ENCODE data around the gene ZNF155. TPM values are rescaled to one million over a fixed set of nuclear protein-coding genes. Genes with fewer than 3 reads are reported as not detected.

The ZNF155 gene
- total and polyA plus RNA-seq, 12 donors = 1.5 to 9.1 (median 6.9) TPM

DNA sequence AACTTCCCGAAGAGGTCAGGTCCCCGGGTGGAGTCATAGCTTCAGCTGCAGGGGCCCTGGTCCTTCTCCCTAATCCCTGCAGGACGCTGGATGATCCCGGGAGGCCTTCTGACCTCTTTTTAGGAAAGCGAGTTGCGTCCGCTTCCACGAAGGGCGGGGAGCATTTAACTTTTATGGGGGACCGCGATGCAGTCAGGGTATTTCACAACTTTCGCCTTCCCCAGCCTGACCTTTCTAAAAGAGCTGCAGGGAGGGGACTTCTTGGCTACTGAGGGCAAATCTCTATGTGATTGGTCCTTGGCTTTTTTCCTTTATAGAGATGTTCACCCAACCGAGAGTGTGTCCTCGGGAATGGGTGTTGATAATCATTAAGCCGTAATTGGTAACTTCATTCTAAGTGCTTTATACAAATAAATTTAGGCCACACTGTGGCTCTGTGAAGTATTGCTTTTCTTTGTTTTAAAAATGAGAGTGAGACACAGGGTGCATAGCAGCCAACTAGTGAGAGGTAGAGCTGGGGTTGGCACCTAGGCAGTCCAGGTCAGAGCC is 19.5 kb downstream of the ZNF155 start:
- DNase-seq = peak in 1 of 2 donors; percentile 15
- TF ChIP-seq, protein P1, sequence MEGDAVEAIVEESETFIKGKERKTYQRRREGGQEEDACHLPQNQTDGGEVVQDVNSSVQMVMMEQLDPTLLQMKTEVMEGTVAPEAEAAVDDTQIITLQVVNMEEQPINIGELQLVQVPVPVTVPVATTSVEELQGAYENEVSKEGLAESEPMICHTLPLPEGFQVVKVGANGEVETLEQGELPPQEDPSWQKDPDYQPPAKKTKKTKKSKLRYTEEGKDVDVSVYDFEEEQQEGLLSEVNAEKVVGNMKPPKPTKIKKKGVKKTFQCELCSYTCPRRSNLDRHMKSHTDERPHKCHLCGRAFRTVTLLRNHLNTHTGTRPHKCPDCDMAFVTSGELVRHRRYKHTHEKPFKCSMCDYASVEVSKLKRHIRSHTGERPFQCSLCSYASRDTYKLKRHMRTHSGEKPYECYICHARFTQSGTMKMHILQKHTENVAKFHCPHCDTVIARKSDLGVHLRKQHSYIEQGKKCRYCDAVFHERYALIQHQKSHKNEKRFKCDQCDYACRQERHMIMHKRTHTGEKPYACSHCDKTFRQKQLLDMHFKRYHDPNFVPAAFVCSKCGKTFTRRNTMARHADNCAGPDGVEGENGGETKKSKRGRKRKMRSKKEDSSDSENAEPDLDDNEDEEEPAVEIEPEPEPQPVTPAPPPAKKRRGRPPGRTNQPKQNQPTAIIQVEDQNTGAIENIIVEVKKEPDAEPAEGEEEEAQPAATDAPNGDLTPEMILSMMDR (IDR thresholded peaks at IDR 0.05) = no peak

DNA sequence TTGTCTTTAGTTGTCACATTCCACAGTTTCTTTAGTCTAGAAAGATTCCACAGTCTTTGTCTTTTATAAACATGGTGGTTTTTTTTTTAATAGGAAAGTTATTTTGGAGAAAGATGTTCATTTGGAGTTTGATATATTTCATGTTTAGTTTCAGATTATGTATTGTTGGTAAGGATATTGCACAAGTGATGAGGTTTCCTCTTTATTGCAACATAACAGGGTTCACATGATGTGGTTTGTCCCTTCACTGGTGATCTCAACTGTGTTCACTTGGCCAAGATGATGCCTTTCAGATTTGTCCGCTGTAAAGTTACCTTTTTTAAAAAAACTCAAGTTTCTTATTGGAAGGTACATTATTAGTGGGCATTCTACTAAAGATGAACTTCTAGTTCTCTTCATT is 22.0 kb downstream of the ZNF155 start:
- ATAC-seq (no peak), DNase-seq (no peak)
- Histone ChIP-seq H3K27ac (no peak overlapping the region), H3K36me3 (peaks cover 15 to 55% (median 43%) of the 10 kb centered on the region in 9 donors), H3K4me3 (no peak overlapping the region), H3K4me1 (peaks cover 0 to 31% (median 17%) of the 10 kb centered on the region in 9 donors), H3K27me3 (no peaks in the 10 kb centered on the region), H3K9me3 (peaks cover 0 to 65% (median 23%) of the 10 kb centered on the region in 11 donors)
- TF ChIP-seq, protein P1 (IDR thresholded peaks at IDR 0.05) = no peak
- WGBS, 2 donors = 92 to 96% methylated on average over 1 of the region's 1 CpG
- intact Hi-C loops (cut with DNase I) = loop anchor here in 3 of 10 donors (10.0 kb wide), 3 partner anchors 71 to 349 kb away; partner anchors contain the start of genes ZNF112 (in 1 of the 3), ZNF225 (in 1 of the 3) and ZNF45 (in 1 of the 3)

More for the DNA sequence above, 19.5 kb downstream of the ZNF155 start:
- peak overlapping the region; percentile 42 to 94 (median 80) for H3K4me3 ChIP-seq
- H3K27me3 ChIP-seq = no peaks in the 10 kb centered on the region
- H3K36me3 ChIP-seq = peaks cover 0 to 31% (median 19%) of the 10 kb centered on the region in 9 donors
- whole genome bisulfite sequencing, 2 donors = 2 to 3% methylated on average over 15 of the region's 15 CpGs
- peaks cover 0 to 31% (median 17%) of the 10 kb centered on the region in 9 donors for H3K4me1 ChIP-seq
- intact Hi-C loops (cut with DNase I) = loop anchor here in 7 of 10 donors (2.0 to 10.0 kb wide), 8 partner anchors 19 to 351 kb away; partner anchors contain the start of genes ZNF222 (in 2 of the 7), ZNF224 (in 2 of the 7), ZNF225 (in 2 of the 7) and ZNF112 (in 1 of the 7)
- peak overlapping the region in 9 of 10 donors; percentile 64 to 88 (median 78) for H3K27ac ChIP-seq
- ATAC-seq = peak; percentile 2 to 51 (median 29)
- H3K9me3 ChIP-seq = peaks cover 0 to 59% (median 4%) of the 10 kb centered on the region in 11 donors

DNA sequence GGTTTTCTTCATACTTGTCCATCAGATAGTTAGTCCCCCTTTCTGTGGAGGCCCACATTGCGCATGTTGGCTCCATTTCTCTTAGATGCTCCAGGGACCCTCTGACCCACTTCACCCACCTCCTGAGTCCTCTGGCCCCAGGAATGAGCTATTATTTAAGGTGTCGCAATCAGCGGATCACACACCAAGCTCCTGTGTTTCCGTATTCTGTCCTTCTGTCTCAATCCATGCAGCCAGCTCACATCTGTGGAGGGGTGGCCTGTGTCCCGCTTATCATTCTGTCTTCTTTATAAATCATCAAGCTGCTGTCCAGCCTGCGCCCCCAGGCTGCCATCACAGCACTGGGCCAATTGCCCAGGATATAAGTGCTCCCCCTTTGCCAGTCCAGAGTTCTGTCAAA is 23.5 kb downstream of the ZNF155 start:
- Histone ChIP-seq H3K4me3 (no peak overlapping the region), H3K9me3 (peaks cover 0 to 77% (median 38%) of the 10 kb centered on the region in 11 donors), H3K36me3 (peaks cover 23 to 70% (median 58%) of the 10 kb centered on the region in 9 donors), H3K27ac (no peak overlapping the region), H3K4me1 (peaks cover 0 to 25% (median 10%) of the 10 kb centered on the region in 9 donors), H3K27me3 (no peaks in the 10 kb centered on the region)
- DNase-seq (no peak), ATAC-seq (no peak)
- intact Hi-C loops (cut with DNase I) = loop anchor here in 3 of 10 donors (10.0 kb wide), 3 partner anchors 73 to 347 kb away; partner anchors contain the start of genes ZNF112 (in 1 of the 3), ZNF225 (in 1 of the 3) and ZNF45 (in 1 of the 3)
- 97 to 98% methylated on average over 6 of the region's 6 CpGs for WGBS, 2 donors
- TF ChIP-seq, protein P1 (IDR thresholded peaks at IDR 0.05) = no peak

DNA sequence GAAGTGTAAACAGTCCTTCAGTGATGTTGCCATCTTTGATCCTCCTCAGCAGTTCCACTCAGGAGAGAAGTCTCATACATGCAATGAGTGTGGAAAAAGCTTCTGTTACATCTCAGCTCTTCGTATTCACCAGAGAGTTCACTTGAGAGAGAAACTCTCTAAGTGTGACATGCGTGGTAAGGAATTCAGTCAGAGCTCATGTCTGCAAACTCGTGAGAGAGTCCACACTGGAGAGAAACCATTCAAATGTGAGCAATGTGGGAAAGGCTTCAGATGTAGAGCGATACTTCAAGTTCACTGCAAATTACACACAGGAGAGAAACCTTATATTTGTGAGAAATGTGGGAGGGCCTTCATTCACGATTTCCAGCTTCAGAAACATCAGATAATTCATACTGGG is 26.5 kb downstream of the ZNF155 start:
- no peak overlapping the region for H3K4me3 ChIP-seq
- intact Hi-C loops (cut with DNase I) = no loop called here
- ATAC-seq = no peak
- peaks cover 0 to 100% (median 52%) of the 10 kb centered on the region in 11 donors for H3K9me3 ChIP-seq
- H3K36me3 ChIP-seq = peaks cover 23 to 77% (median 58%) of the 10 kb centered on the region in 9 donors
- H3K27me3 ChIP-seq = no peaks in the 10 kb centered on the region
- no peak for DNase-seq
- TF ChIP-seq, protein P1 (IDR thresholded peaks at IDR 0.05) = no peak
- H3K4me1 ChIP-seq = peaks cover 0 to 8% (median 0%) of the 10 kb centered on the region in 9 donors
- no peak overlapping the region for H3K27ac ChIP-seq
- 95 to 96% methylated on average over 5 of the region's 5 CpGs for WGBS, 2 donors
